ENCODE data around the gene STAT4.

STAT4 gene

GRCh38 chr2:191014653-191015020, 136.2 kb downstream of the STAT4 start:
- DNase-seq (ENCODE audit: low read depth, low spot score) = no peak

- peak; percentile 89 for DNase-seq (ENCODE audit: low read depth, low spot score)
These were observed 136.7 kb downstream of the STAT4 start, which contains the start of gene STAT1 for GRCh38 chr2:191013932-191014652. TSS of gene STAT1 (minus strand) at chr2:191014171. CDS start at chr2:191010003, 4,168 bp downstream.

GRCh38 chr2:191013682-191013931, 137.2 kb downstream of the STAT4 start:
- DNase-seq (ENCODE audit: low read depth, low spot score) = no peak

GRCh38 chr2:191012845-191013681, 137.7 kb downstream of the STAT4 start:
- DNase-seq (ENCODE audit: low read depth, low spot score) = no peak

GRCh38 chr2:191012346-191012745, 138.4 kb downstream of the STAT4 start:
- DNase-seq (ENCODE audit: low read depth, low spot score) = no peak

GRCh38 chr2:191010887-191011885, 139.6 kb downstream of the STAT4 start:
- no peak for DNase-seq (ENCODE audit: low read depth, low spot score)

GRCh38 chr2:191009541-191010374, 141.0 kb downstream of the STAT4 start:
- DNase-seq (ENCODE audit: low read depth, low spot score) = no peak

GRCh38 chr2:191008286-191008685, 142.5 kb downstream of the STAT4 start:
- no peak for DNase-seq (ENCODE audit: low read depth, low spot score)

GRCh38 chr2:191006997-191007783, 143.6 kb downstream of the STAT4 start:
- DNase-seq (ENCODE audit: low read depth, low spot score) = no peak

GRCh38 chr2:191006297-191006696, 144.5 kb downstream of the STAT4 start:
- no peak for DNase-seq (ENCODE audit: low read depth, low spot score)

GRCh38 chr2:191003405-191004309, 147.1 kb downstream of the STAT4 start:
- DNase-seq (ENCODE audit: low read depth, low spot score) = no peak

- DNase-seq (ENCODE audit: low read depth, low spot score) = no peak
These were observed 149.2 kb downstream of the STAT4 start for GRCh38 chr2:191001624-191002023.

GRCh38 chr2:191001032-191001431, 149.8 kb downstream of the STAT4 start:
- DNase-seq (ENCODE audit: low read depth, low spot score) = no peak

- DNase-seq (ENCODE audit: low read depth, low spot score) = no peak
These were observed 150.7 kb downstream of the STAT4 start for GRCh38 chr2:190999949-191000665.

- DNase-seq (ENCODE audit: low read depth, low spot score) = no peak
These were observed 151.7 kb downstream of the STAT4 start for GRCh38 chr2:190999058-190999457.

GRCh38 chr2:190997526-190998113, 153.2 kb downstream of the STAT4 start:
- DNase-seq (ENCODE audit: low read depth, low spot score) = no peak

GRCh38 chr2:190996947-190997346, 153.8 kb downstream of the STAT4 start:
- DNase-seq (ENCODE audit: low read depth, low spot score) = no peak

- DNase-seq (ENCODE audit: low read depth, low spot score) = no peak
These were observed 154.4 kb downstream of the STAT4 start for GRCh38 chr2:190996338-190996946.

Data from activated CD4-positive, CD25-positive, alpha-beta regulatory T cell treated with anti-CD3 and anti-CD28 coated beads, Interleukin-2, amount 50 U/mL, for 16 hours (primary cell).